Measurements from ENCODE around the gene HID1.

DNA sequence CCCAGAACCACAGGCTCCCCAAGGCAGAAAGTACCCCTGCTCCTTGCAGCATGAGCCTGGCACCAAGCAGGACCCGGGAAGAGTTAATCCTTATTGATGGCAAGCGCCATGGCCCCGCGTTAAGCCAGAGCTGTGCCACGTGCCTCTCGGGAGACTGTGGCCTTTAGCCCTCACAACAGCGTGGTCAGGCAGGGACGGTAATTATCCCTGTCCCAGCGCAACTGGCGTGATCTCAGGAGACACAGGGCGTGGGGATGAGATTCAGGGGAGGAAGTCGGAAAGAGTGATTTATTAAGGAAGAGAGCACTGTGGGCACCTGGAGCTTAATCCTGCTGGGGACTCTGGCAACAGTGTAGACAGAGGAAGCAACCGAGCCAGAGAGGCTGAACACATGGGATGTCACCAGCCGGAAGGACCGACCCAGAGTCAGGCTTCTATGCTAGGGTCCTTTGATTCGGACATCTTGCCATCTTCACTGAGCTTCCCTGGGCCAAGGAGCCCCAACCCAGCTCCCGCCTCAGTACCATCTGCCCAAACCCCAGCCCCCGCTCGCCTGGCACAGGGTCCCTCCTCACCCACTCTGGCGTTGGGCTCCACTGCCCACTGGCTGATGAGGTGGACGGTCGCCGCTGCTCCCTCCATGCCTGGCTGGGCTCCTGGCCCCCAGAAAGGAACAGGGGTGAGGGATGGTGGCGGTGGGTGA lies 20.0 kb downstream of the HID1 start:
- TF ChIP-seq GATA3 (IDR thresholded peaks at IDR 0.05; ENCODE audit: low read depth, low read length) = no peak
- TF ChIP-seq GATA2 (IDR thresholded peaks at IDR 0.05; ENCODE audit: low read depth, low read length) = no peak
